ENCODE measurements around the gene MYBPHL.

MYBPHL gene

DNA sequence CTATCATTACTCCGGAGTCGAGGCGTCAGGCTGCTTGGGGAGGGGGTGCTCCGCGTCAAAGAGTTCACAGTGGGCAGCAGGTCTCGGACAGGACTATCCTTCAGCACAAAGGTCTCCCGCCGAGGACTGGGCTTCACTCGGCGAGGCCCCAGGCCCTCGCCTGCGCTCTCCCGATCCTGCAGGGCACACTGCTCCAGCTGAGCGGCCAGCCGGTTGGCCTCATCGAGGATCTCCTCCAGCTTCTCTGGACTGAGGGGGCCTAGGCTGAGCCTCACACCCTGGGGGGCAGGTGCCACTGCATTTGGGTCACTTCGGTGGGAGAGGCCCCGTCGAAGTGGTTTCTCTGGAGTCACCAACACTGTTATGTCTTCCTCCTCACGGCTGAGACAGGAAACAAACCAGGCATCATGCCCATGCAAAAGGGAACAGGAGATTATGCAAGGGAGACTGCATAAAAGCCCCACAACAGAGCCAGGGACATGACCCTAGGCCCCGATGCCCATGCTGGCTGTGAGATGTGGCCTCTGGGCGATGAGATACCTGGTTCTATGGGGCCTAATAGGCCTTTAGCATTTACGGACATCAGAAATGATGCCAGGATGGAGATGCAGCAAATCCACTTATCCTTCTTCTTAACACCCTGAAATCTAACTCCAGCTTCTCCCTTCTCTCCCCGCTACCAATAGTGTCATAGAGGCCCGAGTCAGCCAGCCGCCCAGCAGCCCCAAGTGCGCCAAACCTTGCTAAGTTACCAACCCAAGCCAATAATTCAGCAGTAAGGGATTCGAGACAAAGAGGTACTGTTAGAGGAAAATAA is 24.9 kb downstream of the MYBPHL start:
- DNase-seq (ENCODE audit: low read depth in 3 of 3, low spot score in 1 of 3), result no peak

GRCh38 chr1:109280862-109281261 is 25.9 kb downstream of the MYBPHL start:
- no peak for DNase-seq (ENCODE audit: low read depth in 3 of 3, low spot score in 1 of 3)

- DNase-seq (ENCODE audit: low read depth in 3 of 3, low spot score in 1 of 3), result no peak
Observed at GRCh38 chr1:109279615-109280278, 27.1 kb downstream of the MYBPHL start.

GRCh38 chr1:109277434-109278204 is 29.2 kb downstream of the MYBPHL start:
- DNase-seq (ENCODE audit: low read depth in 3 of 3, low spot score in 1 of 3), result peak; percentile 6 to 53 (median 19)

- no peak for DNase-seq (ENCODE audit: low read depth in 3 of 3, low spot score in 1 of 3)
Observed at GRCh38 chr1:109275706-109276345, 31.0 kb downstream of the MYBPHL start.

GRCh38 chr1:109274533-109275476 is 32.0 kb downstream of the MYBPHL start:
- no peak for DNase-seq (ENCODE audit: low read depth in 3 of 3, low spot score in 1 of 3)

- DNase-seq (ENCODE audit: low read depth in 3 of 3, low spot score in 1 of 3), result no peak
Observed at GRCh38 chr1:109273570-109274288, 33.1 kb downstream of the MYBPHL start.

DNA sequence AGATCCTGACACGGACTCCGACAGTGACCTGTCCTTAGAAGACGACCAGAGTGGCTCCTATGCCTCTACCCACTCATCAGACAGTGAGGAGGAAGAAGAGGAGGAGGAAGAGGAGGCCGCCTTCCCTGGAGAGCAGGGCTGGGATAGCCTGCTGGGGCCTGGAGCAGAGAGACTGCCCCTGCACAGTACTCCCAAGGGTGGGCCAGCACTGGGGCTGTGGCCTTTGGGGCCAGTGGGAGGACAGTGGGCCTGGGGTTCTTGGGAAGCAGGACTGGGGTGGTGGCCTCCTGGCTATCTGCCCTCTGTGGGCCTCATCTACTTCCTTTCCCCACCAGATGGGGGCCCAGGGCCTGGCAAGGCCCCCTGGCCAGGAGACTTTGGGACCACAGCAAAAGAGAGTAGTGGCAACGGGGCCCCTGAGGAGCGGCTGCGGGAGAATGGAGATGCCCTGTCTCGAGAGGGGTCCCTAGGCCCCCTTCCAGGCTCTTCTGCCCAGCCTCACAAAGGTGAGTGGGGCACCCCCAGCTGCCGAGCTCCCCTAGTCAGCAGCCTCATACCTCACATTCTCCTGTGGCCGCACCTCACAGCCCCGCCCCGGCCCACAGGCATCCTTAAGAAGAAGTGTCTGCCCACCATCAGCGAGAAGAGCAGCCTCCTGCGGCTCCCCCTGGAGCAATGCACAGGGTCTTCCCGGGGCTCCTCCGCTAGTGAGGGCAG is 33.8 kb downstream of the MYBPHL start:
- no peak for DNase-seq (ENCODE audit: low read depth in 3 of 3, low spot score in 1 of 3)

DNA sequence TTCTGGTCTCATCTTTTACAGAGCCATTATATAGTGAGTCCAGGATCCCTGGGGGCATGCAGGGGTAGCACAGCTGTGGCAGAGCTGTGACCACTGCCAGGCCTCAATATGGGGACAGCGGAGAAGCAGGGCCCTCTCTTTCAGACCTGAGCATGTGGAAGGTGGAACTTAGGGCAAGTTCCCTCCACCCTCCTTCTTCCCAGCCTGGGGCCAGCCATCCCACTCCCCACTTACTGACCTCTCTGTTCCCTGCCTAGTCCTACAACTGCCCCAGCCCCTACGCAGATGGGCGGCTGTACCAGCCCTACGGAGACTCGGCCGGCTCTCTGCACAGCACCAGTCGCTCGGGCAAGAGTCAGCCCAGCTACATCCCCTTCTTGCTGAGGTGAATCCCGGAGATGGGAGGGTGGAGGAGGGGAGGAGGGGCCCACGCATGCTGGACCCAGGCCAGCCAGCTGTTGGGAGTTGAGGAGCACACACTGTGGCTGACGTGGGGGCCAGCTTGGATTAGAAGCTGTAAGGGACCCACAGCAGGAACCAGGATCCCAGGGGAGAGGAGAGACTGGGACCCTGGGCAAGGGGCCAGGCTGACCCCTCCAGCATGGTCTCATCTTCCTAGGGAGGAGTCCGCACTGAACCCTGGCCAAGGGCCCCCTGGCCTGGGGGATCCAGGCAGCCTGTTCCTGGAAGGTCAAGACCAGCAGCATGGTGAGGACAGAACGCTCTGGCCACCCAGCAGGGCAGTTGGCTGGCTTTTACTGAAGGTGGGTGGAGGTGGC is 34.6 kb downstream of the MYBPHL start:
- no peak for DNase-seq (ENCODE audit: low read depth in 3 of 3, low spot score in 1 of 3)

DNA sequence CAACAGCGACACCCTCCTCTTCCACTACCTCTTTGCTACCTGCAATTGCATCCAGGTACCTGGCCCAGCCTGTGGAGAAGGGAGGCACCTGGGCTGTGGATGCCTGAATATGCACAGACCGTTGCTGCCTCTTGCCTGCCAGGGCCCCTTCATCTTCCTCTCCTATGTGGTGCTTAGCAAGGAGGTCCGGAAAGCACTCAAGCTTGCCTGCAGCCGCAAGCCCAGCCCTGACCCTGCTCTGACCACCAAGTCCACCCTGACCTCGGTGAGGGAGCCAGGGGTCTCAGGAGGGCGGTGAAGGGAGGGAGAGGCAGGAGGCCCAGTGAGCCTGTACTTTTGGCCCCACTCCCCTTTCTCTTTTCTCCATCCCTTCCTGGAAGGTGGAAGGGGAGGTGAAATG is 35.4 kb downstream of the MYBPHL start:
- DNase-seq (ENCODE audit: low read depth in 3 of 3, low spot score in 1 of 3), result no peak

- no peak for DNase-seq (ENCODE audit: low read depth in 3 of 3, low spot score in 1 of 3)
Observed at GRCh38 chr1:109270623-109271317, 36.0 kb downstream of the MYBPHL start.

DNA sequence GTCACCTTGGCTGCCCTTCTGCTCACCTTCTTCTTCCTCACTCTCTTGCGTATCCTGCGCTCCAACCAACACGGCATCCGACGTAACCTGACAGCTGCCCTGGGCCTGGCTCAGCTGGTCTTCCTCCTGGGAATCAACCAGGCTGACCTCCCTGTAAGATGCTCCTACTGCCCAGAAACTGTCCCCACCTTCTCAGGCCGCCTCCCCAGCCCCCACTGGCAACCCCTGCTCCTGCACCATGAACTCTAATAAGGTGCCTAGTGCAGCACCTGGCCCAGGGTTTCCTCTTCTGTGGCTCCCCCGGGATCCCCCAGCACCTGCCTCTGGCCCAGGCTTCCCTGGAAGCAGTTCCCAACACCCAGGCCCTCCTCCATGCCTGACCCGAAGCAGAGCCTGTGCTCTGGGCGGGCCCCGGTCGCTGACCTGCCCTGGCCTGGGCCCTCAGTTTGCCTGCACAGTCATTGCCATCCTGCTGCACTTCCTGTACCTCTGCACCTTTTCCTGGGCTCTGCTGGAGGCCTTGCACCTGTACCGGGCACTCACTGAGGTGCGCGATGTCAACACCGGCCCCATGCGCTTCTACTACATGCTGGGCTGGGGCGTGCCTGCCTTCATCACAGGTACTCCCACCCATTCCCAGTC is 36.7 kb downstream of the MYBPHL start:
- DNase-seq (ENCODE audit: low read depth in 3 of 3, low spot score in 1 of 3), result no peak

DNA sequence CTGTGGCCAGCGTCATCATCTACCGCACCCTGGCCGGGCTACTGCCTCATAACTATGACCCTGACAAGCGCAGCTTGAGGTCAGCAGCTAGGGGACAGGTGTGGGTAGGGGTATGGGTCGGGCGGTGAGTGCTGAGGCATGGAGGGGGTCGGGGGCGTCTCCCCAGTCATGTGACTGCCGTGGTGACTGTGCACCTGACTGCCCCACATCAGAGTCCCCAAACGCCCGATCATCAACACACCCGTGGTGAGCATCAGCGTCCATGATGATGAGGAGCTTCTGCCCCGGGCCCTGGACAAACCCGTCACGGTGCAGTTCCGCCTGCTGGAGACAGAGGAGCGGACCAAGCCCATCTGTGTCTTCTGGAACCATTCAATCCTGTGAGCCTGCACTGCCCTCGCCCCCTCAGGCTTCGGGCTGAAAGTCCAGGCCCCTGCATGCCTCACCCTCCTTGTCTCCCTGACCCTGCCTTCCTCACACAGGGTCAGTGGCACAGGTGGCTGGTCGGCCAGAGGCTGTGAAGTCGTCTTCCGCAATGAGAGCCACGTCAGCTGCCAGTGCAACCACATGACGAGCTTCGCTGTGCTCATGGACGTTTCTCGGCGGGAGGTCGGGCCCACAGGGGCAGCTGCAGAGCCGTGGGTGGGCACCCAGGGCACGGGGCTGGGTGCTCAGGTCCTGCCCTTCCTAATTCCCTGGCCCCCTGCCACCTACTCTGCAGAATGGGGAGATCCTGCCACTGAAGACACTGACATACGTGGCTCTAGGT is 37.4 kb downstream of the MYBPHL start:
- no peak for DNase-seq (ENCODE audit: low read depth in 3 of 3, low spot score in 1 of 3)

- DNase-seq (ENCODE audit: low read depth in 3 of 3, low spot score in 1 of 3), result no peak
Observed at GRCh38 chr1:109268431-109269211, 38.2 kb downstream of the MYBPHL start.

GRCh38 chr1:109267743-109268300 is 39.0 kb downstream of the MYBPHL start:
- no peak for DNase-seq (ENCODE audit: low read depth in 3 of 3, low spot score in 1 of 3)

All from stimulated activated CD4-positive, alpha-beta T cell treated with anti-CD3 and anti-CD28 coated beads, TNF-alpha, amount 100 ng/mL, for 1 hour (primary cell).